Endodermal cell (in vitro differentiated cells): Measurements from ENCODE around the gene DOK7. TPM values are rescaled to one million over a fixed set of nuclear protein-coding genes. Genes with fewer than 3 reads are reported as not detected.

Experiments used
- DNase-seq: peaks from one replicate; pipeline ENCODE4 v3.0.0-alpha.2; 2017
- H3K27ac ChIP-seq: 2 replicates; pipeline ENCODE4 v1.5.1; 2013; ENCODE audit warnings: mild to moderate bottlenecking, low read depth, low read length, moderate library complexity
- H3K27me3 ChIP-seq: 2 replicates; pipeline ENCODE4 v1.6.1; 2013; ENCODE audit warnings: mild to moderate bottlenecking, low read length, moderate library complexity; ENCODE audit not compliant: insufficient read depth, control insufficient read depth, poor library complexity, severe bottlenecking
- H3K36me3 ChIP-seq: 2 replicates; pipeline ENCODE4 v1.7.0; 2013; ENCODE audit warnings: mild to moderate bottlenecking, low read length, moderate library complexity; ENCODE audit not compliant: control insufficient read depth, insufficient read depth
- H3K4me1 ChIP-seq: one replicate; pipeline ENCODE4 v1.7.0; 2013; ENCODE audit warnings: low read length; ENCODE audit not compliant: control insufficient read depth, insufficient read depth
- H3K4me3 ChIP-seq: 2 replicates; pipeline ENCODE4 v1.5.1; 2013; ENCODE audit warnings: mild to moderate bottlenecking, low read length, moderate library complexity
- H3K9ac ChIP-seq: 2 replicates; pipeline ENCODE4 v1.6.1; 2013; ENCODE audit warnings: mild to moderate bottlenecking, low read length, moderate library complexity; ENCODE audit not compliant: poor library complexity, severe bottlenecking; ENCODE audit errors: extremely low read depth
- H3K9me3 ChIP-seq: 2 replicates; pipeline ENCODE4 v1.6.1; 2013; ENCODE audit warnings: mild to moderate bottlenecking, low read length, moderate library complexity; ENCODE audit not compliant: control insufficient read depth
- H3K27ac Mint-ChIP-seq: 2 replicates; pipeline ENCODE4 v1.8.0; 2020; ENCODE audit warnings: mixed read lengths
- H3K27me3 Mint-ChIP-seq: 2 replicates; pipeline ENCODE4 v1.8.0; 2021; ENCODE audit warnings: mild to moderate bottlenecking, mixed read lengths; ENCODE audit not compliant: insufficient read depth
- H3K36me3 Mint-ChIP-seq: 2 replicates; pipeline ENCODE4 v1.8.0; 2020; ENCODE audit warnings: low read depth, mixed read lengths
- H3K4me1 Mint-ChIP-seq: 2 replicates; pipeline ENCODE4 v1.8.0; 2020; ENCODE audit warnings: mixed read lengths
- H3K4me3 Mint-ChIP-seq: 2 replicates; pipeline ENCODE4 v1.8.0; 2020; ENCODE audit warnings: mild to moderate bottlenecking, moderate library complexity, mixed read lengths
- H3K9me3 Mint-ChIP-seq: 2 replicates; pipeline ENCODE4 v1.8.0; 2020; ENCODE audit warnings: mild to moderate bottlenecking, mixed read lengths
- CTCF ChIP-seq: fragments of 200-600 bp; sonication (generic); conservative IDR thresholded peaks from 2 replicates; pipeline ENCODE4 v1.5.0; 2021; ENCODE audit warnings: antibody characterized with exemption, mild to moderate bottlenecking
- WGBS, 2 experiments: methylation state at CpG; one replicate each; pipeline versions ENCODE4 v1.1.5 to v1.1.7; 2013; ENCODE audit warnings: missing lambda C conversion rate in 2 of 2, mixed read lengths in 1 of 2; ENCODE audit not compliant: insufficient coverage in 1 of 2, insufficient read length in 1 of 2; 5-methylcytosine and 5-hydroxymethylcytosine counted together
- total RNA-seq, 2 donors: library from RNA; stranded (reverse); fragmentation: NEBNext Ultra II Directional in 1 of 2; extraction: Animal tissue kit (Norgen Biotek cat#: 25700) in 1 of 2; gene quantifications; 2 replicates in 1 of 2; 3 replicates in 1 of 2; pipeline ENCODE4 v1.2.1, GENCODE V29; 2021

DOK7 gene
- total RNA-seq, 2 donors from 2014 or later: 0.38 to 1.3 TPM

DNA sequence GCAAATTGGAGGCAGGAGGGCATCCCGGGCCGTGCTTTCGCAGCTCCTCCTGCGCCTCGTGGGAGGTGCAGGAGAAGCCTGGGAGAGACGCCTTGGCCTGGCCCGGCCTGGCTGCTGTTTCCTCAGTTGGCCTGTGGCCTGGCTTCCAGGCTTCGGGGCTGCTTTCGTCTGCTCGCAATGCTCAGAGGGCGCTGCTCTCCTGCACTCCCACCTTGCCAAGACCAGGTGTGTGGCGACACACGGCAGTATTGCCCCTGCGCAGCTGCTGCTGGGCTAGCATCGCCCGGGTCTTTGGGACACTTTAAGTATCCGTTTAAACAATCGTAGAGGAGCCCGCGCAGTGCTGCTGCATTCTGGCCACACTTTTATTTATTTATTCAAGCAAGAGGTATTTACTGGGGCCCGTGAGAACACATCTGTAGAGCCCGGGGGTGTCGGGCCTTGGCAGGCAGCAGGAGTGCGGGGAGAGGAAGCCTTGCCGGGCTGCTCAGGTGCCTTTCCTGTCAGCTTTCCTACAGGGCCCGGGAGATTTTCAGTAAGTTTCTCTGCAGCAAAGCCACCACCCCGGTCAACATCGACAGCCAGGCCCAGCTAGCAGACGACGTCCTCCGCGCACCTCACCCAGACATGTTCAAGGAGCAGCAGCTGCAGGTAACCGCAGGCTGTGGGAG lies 47.5 kb upstream of the DOK7 start:
- Histone ChIP-seq H3K27me3 (no peaks in the 10 kb centered on the region), H3K27ac (no peak overlapping the region), H3K4me1 (no peaks in the 10 kb centered on the region), H3K4me3 (no peak overlapping the region), H3K9me3 (no peaks in the 10 kb centered on the region), H3K36me3 (peaks cover 12% of the 10 kb centered on the region), H3K9ac (no peak overlapping the region)
- Mint-ChIP-seq H3K4me1 (peaks cover 7% of the 10 kb centered on the region), H3K4me3 (no peak overlapping the region), H3K9me3 (no peaks in the 10 kb centered on the region), H3K36me3 (peaks cover 28% of the 10 kb centered on the region), H3K27me3 (no peaks in the 10 kb centered on the region), H3K27ac (no peak overlapping the region)
- 94 to 95% methylated on average over 25 to 33 of the region's 33 CpGs for WGBS, 2 experiments
- DNase-seq: peak; percentile 40
- no peak for TF ChIP-seq CTCF

- DNase-seq: no peak
- Mint-ChIP-seq H3K4me1 (peaks cover 7% of the 10 kb centered on the region), H3K9me3 (no peaks in the 10 kb centered on the region), H3K27ac (no peak overlapping the region), H3K4me3 (no peak overlapping the region), H3K27me3 (no peaks in the 10 kb centered on the region), H3K36me3 (peaks cover 28% of the 10 kb centered on the region)
- no peak overlapping the region for H3K27ac ChIP-seq
- no peak overlapping the region for H3K9ac ChIP-seq
- H3K36me3 ChIP-seq: peaks cover 12% of the 10 kb centered on the region
- H3K4me1 ChIP-seq: no peaks in the 10 kb centered on the region
- WGBS, 2 experiments: 90 to 91% methylated on average over 16 to 18 of the region's 18 CpGs
- H3K9me3 ChIP-seq: no peaks in the 10 kb centered on the region
- no peak for TF ChIP-seq CTCF
- no peaks in the 10 kb centered on the region for H3K27me3 ChIP-seq
- H3K4me3 ChIP-seq: no peak overlapping the region
Measured at GRCh38 chr4:3416270-3416669, 46.8 kb upstream of the DOK7 start.

DNA sequence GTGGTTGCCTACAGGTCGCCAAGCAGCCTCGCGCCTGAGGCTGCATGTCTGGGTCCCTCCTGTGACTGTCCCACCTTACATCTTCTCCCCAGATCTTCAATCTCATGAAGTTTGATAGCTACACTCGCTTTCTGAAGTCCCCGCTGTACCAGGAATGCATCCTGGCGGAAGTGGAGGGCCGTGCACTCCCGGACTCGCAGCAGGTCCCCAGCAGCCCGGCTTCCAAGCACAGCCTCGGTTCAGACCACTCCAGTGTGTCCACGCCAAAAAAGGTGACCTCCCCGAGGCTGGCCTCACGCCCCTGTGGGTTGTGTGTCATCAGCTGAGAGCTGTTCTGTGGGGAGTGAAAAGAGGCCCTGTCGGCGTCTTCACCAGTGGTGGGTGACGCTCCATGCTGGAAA lies 46.3 kb upstream of the DOK7 start:
- H3K9me3 ChIP-seq: no peaks in the 10 kb centered on the region
- 94 to 95% methylated on average over 16 to 17 of the region's 17 CpGs for WGBS, 2 experiments
- no peaks in the 10 kb centered on the region for H3K27me3 ChIP-seq
- H3K4me1 ChIP-seq: no peaks in the 10 kb centered on the region
- DNase-seq: peak; percentile 22
- TF ChIP-seq CTCF: no peak
- H3K9ac ChIP-seq: no peak overlapping the region
- Mint-ChIP-seq H3K36me3 (peaks cover 28% of the 10 kb centered on the region), H3K27ac (no peak overlapping the region), H3K27me3 (no peaks in the 10 kb centered on the region), H3K4me3 (no peak overlapping the region), H3K4me1 (peaks cover 7% of the 10 kb centered on the region), H3K9me3 (no peaks in the 10 kb centered on the region)
- peaks cover 12% of the 10 kb centered on the region for H3K36me3 ChIP-seq
- H3K27ac ChIP-seq: no peak overlapping the region
- H3K4me3 ChIP-seq: no peak overlapping the region
